HepG2 (cell line): ENCODE results near the gene POLR1C. TPM values are rescaled to one million over a fixed set of nuclear protein-coding genes. Genes with fewer than 3 reads are reported as not detected.

Experiments
- ATAC-seq: fragments of 200-7000 bp; cut with Tn5 transposase; 3 replicates; pipeline ENCODE4 v1.9.1; 2020; ENCODE audit warnings: mild to moderate bottlenecking, moderate library complexity
- BruUV-seq: library from RNA; stranded (reverse); fragments of 400-500 nt; replicated peaks from 2 replicates; lab custom pipeline; 2021; lab: Mats Ljungman, UMichigan
- CTCF ChIA-PET: fragments of 300-600 bp; formaldehyde crosslinking; extraction: SDS; loops from one replicate; lab custom pipeline; 2021; ENCODE audit warnings: low total read pairs, inconsistent platforms, low intra/inter-chr PET ratio; lab: Yijun Ruan, JAX
- POLR2A ChIA-PET: fragments of 350-600 bp; sonication (Branson Sonifier 250); formaldehyde crosslinking; loops from one replicate; lab custom pipeline; 2020; ENCODE audit warnings: antibody characterized with exemption, inconsistent platforms; lab: Yijun Ruan, JAX
- DNase-seq: peaks from one replicate; pipeline ENCODE4 v3.0.0-alpha.2; 2015; ENCODE audit warnings: low spot score
- FAIRE-seq: peaks from 3 replicates; lab custom pipeline; 2011; peaks lifted over from hg19 to GRCh38; lab: Jason Lieb, UNC
- H2AFZ ChIP-seq: one replicate; pipeline ENCODE4 v1.6.1; 2011; ENCODE audit warnings: low read length, inconsistent platforms
- H3K27ac ChIP-seq: fragments of 300-600 bp; 3 replicates; pipeline ENCODE4 v1.8.0; 2011; ENCODE audit warnings: mixed run types, mild to moderate bottlenecking, mixed read lengths, low read length, inconsistent platforms; ENCODE audit not compliant: insufficient read depth; ENCODE audit errors: extremely low read length
- H3K27me3 ChIP-seq, 2 experiments: fragments of 200-600 bp in 1 of 2; 2 replicates in 1 of 2; 3 replicates in 1 of 2; pipeline versions ENCODE4 v1.6.0 to v1.8.0; 2011; ENCODE audit warnings: low read length in 2 of 2, mild to moderate bottlenecking in 2 of 2, moderate library complexity in 2 of 2, inconsistent platforms in 1 of 2; ENCODE audit not compliant: insufficient read depth in 2 of 2, control insufficient read depth in 1 of 2
- H3K36me3 ChIP-seq, 2 experiments: fragments of 200-600 bp in 1 of 2; replicated peaks in 1 of 2; 2 replicates in 1 of 2; 3 replicates in 1 of 2; pipeline versions ENCODE4 v1.5.1 to v1.8.0; 2011; ENCODE audit warnings: low read length in 2 of 2, inconsistent platforms in 1 of 2; ENCODE audit not compliant: insufficient read depth in 2 of 2, control insufficient read depth in 1 of 2
- H3K4me1 ChIP-seq: 2 replicates; pipeline ENCODE4 v1.5.1; 2012; ENCODE audit warnings: low read length, inconsistent platforms; ENCODE audit not compliant: insufficient read depth
- H3K4me2 ChIP-seq: 2 replicates; pipeline ENCODE4 v1.6.0; 2011; ENCODE audit warnings: low read depth, low read length, inconsistent platforms
- H3K4me3 ChIP-seq, 3 experiments: fragments of 200-600 bp in 1 of 3; sonication (generic), shearing (Covaris generic) in 1 of 3; replicated peaks in 1 of 3; 2 replicates each; pipeline ENCODE4 v1.5.1; 2011 to 2016; ENCODE audit warnings: low read length in 3 of 3, inconsistent platforms in 2 of 3, low read depth in 2 of 3, mild to moderate bottlenecking in 2 of 3, control low read depth in 1 of 3, mixed read lengths in 1 of 3; ENCODE audit not compliant: insufficient read depth in 1 of 3
- H3K79me2 ChIP-seq: one replicate; pipeline ENCODE4 v1.6.1; 2011; ENCODE audit warnings: low read length, inconsistent platforms; ENCODE audit not compliant: insufficient read depth
- H3K9ac ChIP-seq: 2 replicates; pipeline ENCODE4 v1.6.0; 2011; ENCODE audit warnings: mild to moderate bottlenecking, low read depth, low read length, inconsistent platforms; ENCODE audit not compliant: insufficient read depth
- H3K9me3 ChIP-seq: 2 replicates; pipeline ENCODE4 v1.5.1; 2012; ENCODE audit warnings: mild to moderate bottlenecking, low read length
- H4K20me1 ChIP-seq: 2 replicates; pipeline ENCODE4 v1.6.0; 2011; ENCODE audit warnings: inconsistent platforms, mild to moderate bottlenecking, low read length, moderate library complexity; ENCODE audit not compliant: insufficient read depth
- MAF1 ChIP-seq: sonication (generic); formaldehyde crosslinking; IDR thresholded peaks from 2 replicates; pipeline ENCODE4 v1.5.0; 2020; ENCODE audit warnings: missing genetic modification reagents, borderline replicate concordance
- MTA3 ChIP-seq: sonication (generic); formaldehyde crosslinking; IDR thresholded peaks from 2 replicates; pipeline ENCODE4 v1.4.0; 2020; ENCODE audit warnings: missing genetic modification reagents
- MXI1 ChIP-seq: IDR thresholded peaks from 3 replicates; pipeline ENCODE4 v1.6.1; 2012; ENCODE audit warnings: low read depth, low read length, inconsistent platforms, borderline replicate concordance
- NR2F6 ChIP-seq, 2 experiments: IDR thresholded peaks; 2 replicates each; pipeline ENCODE4 v1.6.1; 2016; ENCODE audit warnings: antibody characterized with exemption in 1 of 2, mild to moderate bottlenecking in 1 of 2
- POLR2A ChIP-seq, 2 experiments: IDR thresholded peaks; 2 replicates each; pipeline ENCODE4 v1.6.1; 2011; ENCODE audit warnings: low read depth in 2 of 2, low read length in 2 of 2, mild to moderate bottlenecking in 1 of 2, moderate library complexity in 1 of 2; ENCODE audit not compliant: insufficient read depth in 1 of 2
- REL ChIP-seq: sonication (generic); formaldehyde crosslinking; conservative IDR thresholded peaks from 2 replicates; pipeline ENCODE4 v1.8.0; 2022; ENCODE audit warnings: mild to moderate bottlenecking, missing genetic modification reagents, moderate library complexity
- REXO4 ChIP-seq: sonication (generic); formaldehyde crosslinking; IDR thresholded peaks from 2 replicates; pipeline ENCODE4 v1.8.0; 2022; ENCODE audit warnings: missing genetic modification reagents, mild to moderate bottlenecking, borderline replicate concordance
- SPEN ChIP-seq: sonication (generic); formaldehyde crosslinking; IDR thresholded peaks from 2 replicates; pipeline ENCODE4 v1.5.1; 2020; ENCODE audit warnings: low read depth, mild to moderate bottlenecking, missing genetic modification reagents
- TBX2 ChIP-seq: sonication (generic); formaldehyde crosslinking; IDR thresholded peaks from 2 replicates; pipeline ENCODE4 v1.5.0; 2020; ENCODE audit warnings: missing genetic modification reagents, mild to moderate bottlenecking, borderline replicate concordance
- ZNF430 ChIP-seq: sonication (generic); formaldehyde crosslinking; IDR thresholded peaks from 2 replicates; pipeline ENCODE4 v1.9.0; 2021; ENCODE audit warnings: mild to moderate bottlenecking, missing genetic modification reagents
- whole genome bisulfite sequencing: methylation state at CpG from one replicate; pipeline ENCODE4 v1.1.6; 2017; ENCODE audit warnings: low lambda C conversion rate; 5-methylcytosine and 5-hydroxymethylcytosine counted together
- in situ Hi-C: cut with HindIII; loops from 2 replicates; pipeline ENCODE4 v1.10.0; 2017; ENCODE audit warnings: low pct_unique_long_range_greater_than_20kb; ENCODE audit not compliant: extremely low pct_ligation_motif_present
- intact Hi-C: fragments of 100-400 bp; cut with micrococcal nuclease; formaldehyde crosslinking; loops from one replicate; pipeline ENCODE4 v1.10.0; 2022; ENCODE audit not compliant: unreplicated experiment
- polyA plus RNA-seq, 8 experiments: library from polyadenylated mRNA; depleted of rRNA in 3 of 8; stranded (reverse) in 7 of 8; unstranded in 1 of 8; fragments of >200 nt; fragmentation: Illumina TruSeq in 4 of 8; extraction: Trizol in 4 of 8; gene quantifications; 2 replicates each; pipeline versions ENCODE4 v1.2.1 to v1.2.3, GENCODE V29; 2011 to 2016; ENCODE audit warnings: low read depth in 4 of 8, missing spikeins in 1 of 8, mixed read lengths in 1 of 8; ENCODE audit not compliant: insufficient read depth in 1 of 8
- total RNA-seq, 5 experiments: library from RNA; depleted of rRNA; stranded (reverse); fragments of >200 nt; fragmentation: Illumina TruSeq; extraction: Trizol; gene quantifications; 2 replicates each; pipeline ENCODE4 v1.2.3, GENCODE V29; 2016; ENCODE audit warnings: low read depth in 1 of 5
- TF ChIP-seq, protein P1 (sequence below): sonication (generic); formaldehyde crosslinking; IDR thresholded peaks from 2 replicates; pipeline ENCODE4 v1.4.0; 2020; ENCODE audit warnings: missing genetic modification reagents, borderline replicate concordance

Gene POLR1C
- total and polyA plus RNA-seq, 2 of the 13 experiments (the other 11 are each of a cell fraction or from before 2014, with no cell fraction given): 62.6 to 72.2 TPM

DNA sequence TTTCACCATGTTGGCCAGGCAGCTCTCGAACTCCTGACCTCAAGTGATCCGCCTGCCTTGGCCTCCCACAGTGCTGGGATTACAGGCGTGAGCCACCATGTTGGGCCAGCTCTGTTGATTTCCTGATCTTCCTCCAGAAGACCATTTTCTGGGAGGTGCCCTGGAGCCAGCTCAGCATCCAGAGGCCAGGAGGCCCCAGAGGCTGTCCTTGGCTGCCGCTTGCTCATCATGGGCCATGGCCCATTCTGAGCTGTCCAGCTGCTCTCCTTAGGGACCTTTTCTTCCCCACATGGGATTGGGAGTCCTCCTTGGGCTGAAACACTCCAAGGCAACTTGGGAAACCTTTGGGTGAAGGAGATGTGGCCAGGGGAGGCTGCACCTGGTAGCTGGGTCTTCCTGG is 22.1 kb upstream of the POLR1C start:
- H3K4me1 ChIP-seq: peaks cover 17% of the 10 kb centered on the region
- H3K36me3 ChIP-seq: peaks cover 19 to 21% of the 10 kb centered on the region in 2 experiments
- CTCF ChIA-PET: interaction anchor here (3.5 kb wide), 1 partner anchor 40 kb away, joined by 53 read pairs; the partner anchor contains the start of gene DLK2
- no peaks in the 10 kb centered on the region for H3K9me3 ChIP-seq
- in situ Hi-C loops (loop anchor here (5.0 kb wide), 2 partner anchors 37 to 232 kb away; partner anchors contain the start of gene DLK2), intact Hi-C loops (loop anchor here (5.0 to 10.0 kb wide), 3 partner anchors 60 to 232 kb away; partner anchors contain the start of gene ZNF318)
- H3K27me3 ChIP-seq: no peaks in the 10 kb centered on the region
- no peak for ATAC-seq
- no peaks in the 10 kb centered on the region for H4K20me1 ChIP-seq
- FAIRE-seq: no peak
- POLR2A ChIA-PET: interaction anchor here (1.2 to 6.4 kb wide), 9 partner anchors 11 to 320 kb away, joined by 3 to 141 read pairs (median 9); partner anchors contain the start of genes DLK2 and TJAP1
- TF ChIP-seq MXI1: no peak
- no peak for TF ChIP-seq MAF1 (CRISPR knock-in tag)
- TF ChIP-seq ZNF430 (CRISPR knock-in tag): no peak
- TF ChIP-seq NR2F6 (IDR thresholded peaks at IDR 0.05): no peak
- 0 out of 2 replicates have a peak, but pooled peaks have one; percentile 2 for TF ChIP-seq NR2F6 (CRISPR knock-in tag; IDR thresholded peaks at IDR 0.05)
- 0 out of 2 replicates have a peak, but pooled peaks have one; percentile 14 for TF ChIP-seq SPEN (CRISPR knock-in tag)
- TF ChIP-seq MTA3 (CRISPR knock-in tag): no peak
- TF ChIP-seq, protein P1, sequence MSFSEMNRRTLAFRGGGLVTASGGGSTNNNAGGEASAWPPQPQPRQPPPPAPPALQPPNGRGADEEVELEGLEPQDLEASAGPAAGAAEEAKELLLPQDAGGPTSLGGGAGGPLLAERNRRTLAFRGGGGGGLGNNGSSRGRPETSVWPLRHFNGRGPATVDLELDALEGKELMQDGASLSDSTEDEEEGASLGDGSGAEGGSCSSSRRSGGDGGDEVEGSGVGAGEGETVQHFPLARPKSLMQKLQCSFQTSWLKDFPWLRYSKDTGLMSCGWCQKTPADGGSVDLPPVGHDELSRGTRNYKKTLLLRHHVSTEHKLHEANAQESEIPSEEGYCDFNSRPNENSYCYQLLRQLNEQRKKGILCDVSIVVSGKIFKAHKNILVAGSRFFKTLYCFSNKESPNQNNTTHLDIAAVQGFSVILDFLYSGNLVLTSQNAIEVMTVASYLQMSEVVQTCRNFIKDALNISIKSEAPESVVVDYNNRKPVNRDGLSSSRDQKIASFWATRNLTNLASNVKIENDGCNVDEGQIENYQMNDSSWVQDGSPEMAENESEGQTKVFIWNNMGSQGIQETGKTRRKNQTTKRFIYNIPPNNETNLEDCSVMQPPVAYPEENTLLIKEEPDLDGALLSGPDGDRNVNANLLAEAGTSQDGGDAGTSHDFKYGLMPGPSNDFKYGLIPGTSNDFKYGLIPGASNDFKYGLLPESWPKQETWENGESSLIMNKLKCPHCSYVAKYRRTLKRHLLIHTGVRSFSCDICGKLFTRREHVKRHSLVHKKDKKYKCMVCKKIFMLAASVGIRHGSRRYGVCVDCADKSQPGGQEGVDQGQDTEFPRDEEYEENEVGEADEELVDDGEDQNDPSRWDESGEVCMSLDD (CRISPR knock-in tag): no peak
- no peak for TF ChIP-seq POLR2A (IDR thresholded peaks at IDR 0.05; ENCODE audit: insufficient read depth in 1 of 2, low read depth in 2 of 2, low read length in 2 of 2)
- TF ChIP-seq REXO4: no peak
- peak; percentile 5; the same call in 1 of the 2 replicates for TF ChIP-seq TBX2 (CRISPR knock-in tag)
- TF ChIP-seq REL (CRISPR knock-in tag): no peak
- peak overlapping the region; percentile 46 for H3K27ac ChIP-seq
- DNase-seq: no peak
- peaks cover 40% of the 10 kb centered on the region for H3K79me2 ChIP-seq
- no peak overlapping the region for H2AFZ ChIP-seq
- H3K4me2 ChIP-seq: no peak overlapping the region
- WGBS: 99% methylated on average over 4 of the region's 4 CpGs
- H3K4me3 ChIP-seq: no peak overlapping the region
- no peak overlapping the region; the same call in 1 of the 2 replicates for H3K9ac ChIP-seq
- no TSS peak for BruUV-seq
